A549 treated with RU486 at 1 μM for 4 hours (cell line): ENCODE measurements around the gene GOLM1. TPM values are rescaled to one million over a fixed set of nuclear protein-coding genes. Genes with fewer than 3 reads are reported as not detected.

Experiments
- total RNA-seq: library from RNA; stranded (reverse); fragments of 200-300 nt; extraction: Qiagen RNA extraction; gene quantifications from 5 replicates; pipeline ENCODE4 v1.2.3, GENCODE V29; 2022; ENCODE audit warnings: low read depth

The GOLM1 gene
- total RNA-seq: 107 to 118 TPM (median 115 TPM) in 5 replicates

GRCh38 chr9:86098824-86099700 lies at the start of gene GOLM1:
Gene GOLM1 (minus strand): TSS chr9:86099558. CDS start chr9:86079320, 20,238 bp downstream.

Other genes with a start within 250 kb of the GOLM1 start
- gene NAA35, start 158.4 kb downstream of the GOLM1 start, total RNA-seq: 20.4 to 27.5 TPM (median 27.1 TPM) in 5 replicates
- 0.23 to 0.43 TPM in 2 of 5 replicates, not detected in the others for gene C9orf153, start 160.1 kb upstream of the GOLM1 start, total RNA-seq
- gene ISCA1, start 183.0 kb upstream of the GOLM1 start, total RNA-seq: 31.3 to 55.4 TPM (median 47.1 TPM) in 5 replicates